Mesenteric fat pad (tissue), 1 donor: ENCODE data around the gene ZIC5. TPM values are rescaled to one million over a fixed set of nuclear protein-coding genes. Genes with fewer than 3 reads are reported as not detected.

Source experiments
- DNase-seq: peaks from one replicate; pipeline ENCODE4 v3.0.0-alpha.2; 2020; ENCODE audit warnings: low spot score
- long read RNA-seq: library from polyadenylated mRNA; unstranded; transcript quantifications from one replicate; pipeline ENCODE4 v2.0.0, GENCODE V29; 2020
- total RNA-seq: library from RNA; stranded (reverse); fragmentation: NEBNext Ultra II Directional; extraction: Animal tissue kit (Norgen Biotek cat#: 25700); gene quantifications from one replicate; pipeline ENCODE4 v1.2.1, GENCODE V29; 2021
- donor health status: DM: yes; HTN: yes; CAD: no.

Gene ZIC5
- not detected for total RNA-seq
- long read RNA-seq = 0 reads

- no peak for DNase-seq
Observed at GRCh38 chr13:99971576-99972189, at the start of gene ZIC5. Gene ZIC5, minus strand, starts transcription at chr13:99971767. Its CDS starts 164 bp downstream, at chr13:99971603.

GRCh38 chr13:100019780-100020356 is 48.3 kb upstream of the ZIC5 start:
- DNase-seq = no peak

DNA sequence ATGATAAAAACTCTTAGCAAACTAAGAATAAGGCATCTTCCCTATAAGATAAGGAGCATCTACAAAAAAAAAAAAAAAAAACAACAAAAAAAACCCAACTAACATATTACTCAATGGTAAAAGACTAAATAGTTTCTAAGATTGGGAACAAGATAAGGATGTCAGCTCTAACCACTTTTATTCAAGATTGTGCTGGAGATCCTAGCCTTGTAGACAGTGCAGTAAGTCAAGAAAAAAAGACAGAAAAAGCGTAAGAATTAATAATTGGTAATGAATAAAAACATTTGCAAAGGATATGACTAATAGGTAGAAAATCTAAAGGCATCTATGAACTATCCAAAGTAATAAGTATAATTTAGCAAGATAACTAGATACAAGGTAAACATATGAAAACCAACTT is 43.1 kb upstream of the ZIC5 start:
- DNase-seq = no peak

DNA sequence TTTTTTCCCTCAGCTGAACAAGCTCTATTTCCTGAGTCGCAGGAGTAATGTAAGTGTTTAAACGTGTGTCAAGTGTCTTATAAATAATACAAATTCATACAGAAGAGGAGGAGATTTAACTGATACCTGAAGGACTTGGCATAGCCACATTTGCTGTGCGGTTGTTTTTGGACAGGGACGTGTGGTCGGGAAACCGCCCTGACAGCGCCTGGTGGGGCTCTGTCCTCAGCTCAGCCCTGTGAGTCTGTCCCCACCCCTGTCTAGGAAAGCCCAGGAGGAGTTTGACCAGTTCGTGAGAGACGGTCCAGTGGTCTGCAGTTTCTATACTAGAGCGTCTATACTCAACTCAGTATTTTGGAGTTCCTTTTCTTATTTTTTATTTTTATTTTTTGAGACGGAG is 26.7 kb upstream of the ZIC5 start:
- DNase-seq = no peak

DNA sequence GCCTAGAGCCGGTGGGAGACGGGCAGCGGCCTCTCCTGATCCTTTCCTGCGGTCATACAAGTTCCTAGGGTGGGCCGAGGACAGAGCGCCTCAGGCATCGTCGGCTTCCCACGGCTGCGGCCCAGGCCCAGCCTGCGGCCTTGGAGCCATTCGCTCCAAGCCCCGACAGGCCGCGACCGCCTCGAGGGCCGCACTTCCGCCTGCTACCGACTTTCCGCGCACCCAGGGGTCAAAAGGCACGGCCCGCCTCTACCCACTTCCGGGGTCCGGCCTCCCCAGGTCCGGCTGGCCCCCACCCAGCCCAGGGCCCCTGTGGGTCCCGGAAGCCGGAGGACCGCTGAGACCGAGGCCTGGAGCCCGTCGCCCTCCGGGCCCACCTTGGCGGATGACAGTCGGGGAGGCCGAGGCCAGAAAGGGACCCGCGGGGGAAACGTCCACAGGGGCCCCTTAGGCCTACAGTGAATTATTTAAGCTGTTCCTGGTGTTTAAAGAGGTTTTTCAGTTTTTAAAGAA is 26.2 kb upstream of the ZIC5 start:
- no peak for DNase-seq

GRCh38 chr13:99996381-99996973 is 24.9 kb upstream of the ZIC5 start:
- no peak for DNase-seq

DNA sequence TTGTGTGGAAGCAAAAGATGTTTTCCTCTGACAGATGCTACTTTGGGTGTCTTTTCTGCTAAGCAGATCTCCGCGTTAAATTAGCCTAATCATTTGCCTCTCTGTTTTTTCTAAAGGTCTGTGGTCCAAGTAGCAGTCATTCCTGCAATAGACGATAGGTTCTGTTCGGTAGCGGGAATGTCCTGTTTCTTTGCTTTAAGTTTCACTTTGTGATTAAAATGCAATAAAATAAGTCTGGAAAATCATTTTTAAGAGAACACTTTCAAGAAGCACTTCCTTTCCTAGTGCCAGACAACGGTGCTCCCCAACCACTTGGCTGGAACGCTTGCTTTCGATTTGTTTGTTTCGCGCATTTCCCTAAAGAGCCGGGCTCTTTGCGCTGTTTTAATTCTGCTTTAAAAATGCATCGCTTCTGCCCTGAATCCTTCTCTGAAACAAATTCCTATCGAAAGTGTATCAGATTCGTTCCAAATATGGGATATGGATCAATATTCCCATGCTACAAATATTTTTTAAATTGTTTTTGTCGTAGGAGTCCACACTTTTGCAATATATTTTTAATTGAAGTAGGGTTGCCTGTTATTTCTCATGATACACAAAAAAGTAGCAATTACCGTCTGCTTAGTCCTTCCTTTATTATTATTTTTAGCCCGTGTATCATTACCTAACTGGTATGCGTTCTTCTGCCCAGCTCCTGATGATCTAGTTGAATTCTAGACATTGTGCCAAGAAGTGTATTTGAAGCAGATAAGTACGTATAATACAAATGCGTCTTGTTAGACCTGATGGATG is 24.2 kb upstream of the ZIC5 start:
- DNase-seq = no peak

DNA sequence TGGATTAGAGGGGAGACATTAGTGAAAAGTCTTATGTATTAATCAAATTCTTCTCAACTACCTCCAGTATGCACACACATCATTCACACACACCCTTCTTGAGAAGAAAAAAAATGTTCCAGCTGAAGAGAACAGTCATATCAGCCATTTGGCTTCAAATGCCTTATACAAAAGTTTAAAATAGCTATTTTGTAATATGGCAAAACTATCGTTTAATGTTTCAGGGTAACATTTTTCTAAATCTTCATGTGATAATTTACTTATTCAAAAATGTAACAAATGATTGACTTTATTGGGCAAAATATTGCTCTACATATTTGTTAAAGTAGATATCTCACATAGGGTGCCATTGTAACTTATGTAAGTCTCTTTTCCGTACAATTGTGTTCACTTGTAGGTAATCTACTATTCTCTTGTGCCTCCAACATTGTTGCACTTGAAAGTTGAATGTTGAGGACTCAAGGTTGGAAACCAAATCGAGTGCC is 23.6 kb upstream of the ZIC5 start:
- DNase-seq = no peak

- no peak for DNase-seq
Observed at GRCh38 chr13:99994638-99995020, 23.1 kb upstream of the ZIC5 start.

DNA sequence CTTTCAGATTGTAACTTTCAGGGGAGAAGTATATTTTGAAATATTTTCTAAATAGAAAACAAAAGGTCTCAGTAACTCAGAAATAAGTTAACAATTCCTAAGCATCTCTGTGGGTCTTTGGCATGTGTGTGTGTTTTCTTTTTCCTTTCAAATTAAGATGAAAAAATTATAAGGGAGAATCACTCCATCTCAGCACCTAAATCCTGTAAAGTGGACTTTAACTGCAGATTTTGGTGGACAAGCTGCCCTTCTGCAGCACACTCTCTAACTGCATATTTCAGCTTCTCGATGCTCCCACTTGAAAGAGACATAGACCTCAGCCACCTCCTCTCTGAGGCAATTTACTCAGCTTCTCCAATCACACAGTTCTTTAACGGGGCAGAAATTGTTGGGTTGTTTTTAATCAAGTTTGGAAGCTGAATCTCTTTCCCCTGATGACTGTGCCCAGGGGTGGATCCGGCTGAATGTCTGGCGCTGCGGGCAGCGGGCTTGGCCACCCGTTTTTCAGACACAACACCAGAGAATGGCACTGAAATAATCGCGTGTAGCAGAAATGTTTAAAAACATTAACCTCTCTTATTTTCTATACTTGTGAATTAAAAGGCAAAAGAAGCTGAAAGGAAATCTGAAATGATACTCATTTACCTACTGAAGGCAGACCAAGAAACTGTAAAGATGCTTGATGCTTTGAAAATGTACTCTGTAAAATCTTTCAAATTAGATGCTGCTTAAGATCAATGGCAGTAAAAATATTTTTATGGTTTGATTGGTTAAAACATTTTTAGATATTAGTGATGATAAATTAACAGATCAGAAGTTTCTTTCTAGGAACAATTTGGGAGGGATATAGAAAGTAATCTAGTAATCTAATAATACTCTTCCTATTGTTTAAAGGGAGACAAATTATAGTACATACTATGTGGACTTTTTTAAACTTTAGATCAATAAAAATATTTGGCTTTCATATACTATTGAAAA is 22.4 kb upstream of the ZIC5 start:
- DNase-seq = no peak

- no peak for DNase-seq
Observed at GRCh38 chr13:99992949-99993351, 21.4 kb upstream of the ZIC5 start.

- DNase-seq = no peak
Observed at GRCh38 chr13:99991828-99992775, 20.5 kb upstream of the ZIC5 start.

DNA sequence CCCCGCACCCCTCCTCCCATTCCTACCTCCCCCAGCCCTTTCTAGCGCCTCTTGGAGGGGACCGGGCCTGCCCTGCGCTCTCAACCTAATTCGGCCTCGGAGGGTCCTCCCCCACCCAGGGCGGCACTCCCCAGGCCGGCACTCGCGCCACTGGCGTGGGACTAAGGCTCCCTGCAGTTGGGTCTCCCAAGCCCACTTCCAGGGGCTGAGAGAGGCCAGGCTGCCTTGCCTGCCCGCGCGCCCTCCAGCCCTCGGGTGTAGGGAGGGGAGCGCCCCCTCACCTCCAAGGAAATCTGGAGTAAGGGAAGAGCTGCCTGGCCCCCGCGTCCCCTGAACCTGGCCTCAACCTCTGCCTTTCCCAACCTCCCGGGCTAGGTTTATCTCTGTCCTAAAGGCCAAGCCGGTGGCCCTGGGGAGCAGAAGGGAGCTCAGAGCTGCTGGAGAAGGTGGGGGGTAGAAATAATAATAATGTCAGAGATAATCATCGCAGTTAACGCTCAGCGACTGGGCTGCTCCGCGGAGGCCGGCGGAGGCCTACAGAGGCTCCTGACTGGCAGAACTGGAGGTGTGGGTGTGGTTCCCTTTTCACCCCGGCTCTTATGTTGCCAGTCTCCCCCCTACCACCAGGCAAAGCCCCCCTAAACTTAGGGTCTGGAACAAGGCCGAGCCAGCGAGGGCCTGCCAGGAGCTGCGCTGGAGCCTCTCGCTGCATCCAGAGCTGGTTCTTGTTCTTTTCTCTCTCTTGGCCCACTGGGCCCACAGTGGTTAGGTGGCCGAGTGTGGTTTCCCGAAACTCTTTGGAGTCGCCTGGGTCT is 19.7 kb upstream of the ZIC5 start:
- no peak for DNase-seq

- no peak for DNase-seq
Observed at GRCh38 chr13:99990126-99990977, 18.8 kb upstream of the ZIC5 start.

GRCh38 chr13:99989276-99990125 is 17.9 kb upstream of the ZIC5 start:
- DNase-seq = no peak

- no peak for DNase-seq
Observed at GRCh38 chr13:99988529-99989275, 17.1 kb upstream of the ZIC5 start.
